Keratinocyte (primary cell): Measurements from ENCODE around the gene KMT2C. TPM values are rescaled to one million over a fixed set of nuclear protein-coding genes. Genes with fewer than 3 reads are reported as not detected.
"Not testable (repeated sequence)": the region's sequence is repeated elsewhere in the genome, so short reads cannot be mapped to it uniquely, and the experiment has no call there.

Source experiments
- DNase-seq: peaks from one replicate; pipeline ENCODE4 v3.0.0-alpha.2; 2011; ENCODE audit warnings: low read depth, missing footprints, low spot score
- FAIRE-seq: peaks from 2 replicates; lab custom pipeline; 2011; peaks lifted over from hg19 to GRCh38; lab: Jason Lieb, UNC
- H2AFZ ChIP-seq: 2 replicates; pipeline ENCODE4 v1.6.0; 2012; ENCODE audit warnings: low read length, control low read depth, inconsistent platforms; ENCODE audit not compliant: control insufficient read depth
- H3K27ac ChIP-seq: 2 replicates; pipeline ENCODE4 v1.5.1; 2011; ENCODE audit warnings: low read length; ENCODE audit not compliant: control insufficient read depth, insufficient read depth
- H3K27me3 ChIP-seq: 3 replicates; pipeline ENCODE4 v1.6.0; 2011; ENCODE audit warnings: low read length; ENCODE audit not compliant: control insufficient read depth, insufficient read depth; ENCODE audit errors: extremely low read depth
- H3K36me3 ChIP-seq, 2 experiments: 2 replicates in 1 of 2; 3 replicates in 1 of 2; pipeline ENCODE4 v1.5.1; 2011; ENCODE audit warnings: low read length in 2 of 2, mild to moderate bottlenecking in 1 of 2; ENCODE audit not compliant: control insufficient read depth in 2 of 2, insufficient read depth in 2 of 2; ENCODE audit errors: extremely low read depth in 1 of 2
- H3K4me1 ChIP-seq: 3 replicates; pipeline ENCODE4 v1.5.1; 2011; ENCODE audit warnings: low read length; ENCODE audit not compliant: control insufficient read depth, insufficient read depth; ENCODE audit errors: extremely low read depth
- H3K4me2 ChIP-seq: 3 replicates; pipeline ENCODE4 v1.6.0; 2011; ENCODE audit warnings: low read depth, low read length; ENCODE audit not compliant: control insufficient read depth, insufficient read depth; ENCODE audit errors: extremely low read depth
- H3K4me3 ChIP-seq, 3 experiments: fragments of 200-600 bp in 1 of 3; sonication (generic) in 1 of 3; 2 replicates in 2 of 3; 3 replicates in 1 of 3; pipeline ENCODE4 v1.5.1; 2011 to 2016; ENCODE audit warnings: low read length in 3 of 3, mild to moderate bottlenecking in 3 of 3, control low read depth in 2 of 3, inconsistent platforms in 1 of 3, low read depth in 1 of 3, mixed read lengths in 1 of 3, mixed run types in 1 of 3, moderate library complexity in 1 of 3; ENCODE audit not compliant: control insufficient read depth in 2 of 3, insufficient read depth in 2 of 3; ENCODE audit errors: extremely low read depth in 1 of 3
- H3K79me2 ChIP-seq: 2 replicates; pipeline ENCODE4 v1.6.0; 2012; ENCODE audit warnings: low read length; ENCODE audit not compliant: control insufficient read depth, insufficient read depth
- H3K9ac ChIP-seq: 3 replicates; pipeline ENCODE4 v1.6.0; 2011; ENCODE audit warnings: low read length; ENCODE audit not compliant: control insufficient read depth, insufficient read depth; ENCODE audit errors: extremely low read depth
- H3K9me1 ChIP-seq: 3 replicates; pipeline ENCODE4 v1.6.0; 2011; ENCODE audit warnings: low read length; ENCODE audit not compliant: control insufficient read depth, insufficient read depth; ENCODE audit errors: extremely low read depth
- H3K9me3 ChIP-seq: 2 replicates; pipeline ENCODE4 v1.5.1; 2012; ENCODE audit warnings: low read depth, low read length; ENCODE audit not compliant: control insufficient read depth
- H4K20me1 ChIP-seq: 3 replicates; pipeline ENCODE4 v1.6.0; 2011; ENCODE audit warnings: low read length; ENCODE audit not compliant: control insufficient read depth, insufficient read depth; ENCODE audit errors: extremely low read depth
- CTCF ChIP-seq, 3 experiments: IDR thresholded peaks in 1 of 3; conservative IDR thresholded peaks in 1 of 3; optimal IDR thresholded peaks in 1 of 3; 2 replicates in 2 of 3; 3 replicates in 1 of 3; pipeline versions ENCODE3 to v1.5.1; 2011; ENCODE audit warnings: low read length in 3 of 3, mild to moderate bottlenecking in 3 of 3, moderate library complexity in 2 of 3, control low read depth in 1 of 3, inconsistent platforms in 1 of 3; ENCODE audit not compliant: insufficient read depth in 2 of 3; ENCODE audit errors: extremely low read depth in 1 of 3
- EZH2 ChIP-seq: IDR thresholded peaks from one replicate; pipeline ENCODE4 v1.6.1; 2012; ENCODE audit warnings: inconsistent platforms, mild to moderate bottlenecking, low read length, moderate library complexity
- dilution Hi-C: fragments of 300-500 bp; cut with MboI; formaldehyde crosslinking; loops from one replicate; pipeline ENCODE4 v1.7.0; 2020; ENCODE audit warnings: low sequenced_read_pairs; ENCODE audit not compliant: extremely low pct_ligation_motif_present
- polyA plus RNA-seq, 5 experiments: library from polyadenylated mRNA; depleted of rRNA in 3 of 5; stranded (reverse) in 3 of 5; stranded (forward) in 1 of 5; unstranded in 1 of 5; fragments of >200 nt; gene quantifications; 1 replicate in 1 of 5; 2 replicates in 3 of 5; 3 replicates in 1 of 5; pipeline versions ENCODE4 v1.2.1 to v1.2.3, GENCODE V29; 2011 to 2012; ENCODE audit warnings: missing spikeins in 2 of 5, low read depth in 1 of 5, low replicate concordance in 1 of 5

The KMT2C gene
- polyA plus RNA-seq, 1 donor (not counting 4 experiments of a cell fraction or from before 2014, with no cell fraction given), result 8.5 TPM

- no peaks in the 10 kb centered on the region for H4K20me1 ChIP-seq
- DNase-seq, result no peak
- H3K4me2 ChIP-seq, result no peak overlapping the region
- H3K9ac ChIP-seq, result no peak overlapping the region
- no peak overlapping the region for H3K27ac ChIP-seq
- H3K27me3 ChIP-seq, result no peaks in the 10 kb centered on the region
- no peaks in the 10 kb centered on the region for H3K36me3 ChIP-seq
- no peak for FAIRE-seq
- H2AFZ ChIP-seq, result no peak overlapping the region
- H3K9me1 ChIP-seq, result no peaks in the 10 kb centered on the region
- TF ChIP-seq CTCF (optimal IDR thresholded peaks at IDR 0.05 in 1 of 3, IDR thresholded peaks at IDR 0.05 in 1 of 3, conservative IDR thresholded peaks at IDR 0.05 in 1 of 3; ENCODE audit: extremely low read depth in 1 of 3, insufficient read depth in 2 of 3, low read length in 3 of 3), result no peak
- no peak for TF ChIP-seq EZH2
- no peaks in the 10 kb centered on the region for H3K4me1 ChIP-seq
- dilution Hi-C loops, result no loop called here
- H3K79me2 ChIP-seq, result no peaks in the 10 kb centered on the region
- no peaks in the 10 kb centered on the region for H3K9me3 ChIP-seq
- no peak overlapping the region for H3K4me3 ChIP-seq
Measured at GRCh38 chr7:152231089-152231488, 204.7 kb downstream of the KMT2C start.

GRCh38 chr7:152219556-152219955 lies 216.2 kb downstream of the KMT2C start:
- H3K4me3 ChIP-seq, DNase-seq, H3K4me1 ChIP-seq, H3K9ac ChIP-seq, FAIRE-seq, H3K36me3 ChIP-seq, H3K9me1 ChIP-seq, H4K20me1 ChIP-seq, H3K79me2 ChIP-seq, H3K27me3 ChIP-seq, H2AFZ ChIP-seq, dilution Hi-C loops, H3K9me3 ChIP-seq, H3K4me2 ChIP-seq, H3K27ac ChIP-seq: not testable (repeated sequence)

- H4K20me1 ChIP-seq, H3K36me3 ChIP-seq, H3K79me2 ChIP-seq, H3K4me2 ChIP-seq, FAIRE-seq, H3K27ac ChIP-seq, H3K9ac ChIP-seq, DNase-seq, H3K27me3 ChIP-seq, H2AFZ ChIP-seq, H3K4me3 ChIP-seq, dilution Hi-C loops, H3K4me1 ChIP-seq, H3K9me3 ChIP-seq, H3K9me1 ChIP-seq: not testable (repeated sequence)
Measured at GRCh38 chr7:152208766-152209165, 227.0 kb downstream of the KMT2C start.

- dilution Hi-C loops, H3K9me3 ChIP-seq, H4K20me1 ChIP-seq, H2AFZ ChIP-seq, H3K79me2 ChIP-seq, H3K9ac ChIP-seq, H3K27ac ChIP-seq, H3K27me3 ChIP-seq, FAIRE-seq, H3K4me3 ChIP-seq, H3K4me2 ChIP-seq, H3K36me3 ChIP-seq, H3K9me1 ChIP-seq, DNase-seq: not testable (repeated sequence)
- peaks cover 21% of the 10 kb centered on the region for H3K4me1 ChIP-seq
Measured at GRCh38 chr7:152204417-152204816, 231.4 kb downstream of the KMT2C start.
